Gastrocnemius medialis (tissue), 4 donors: ENCODE data around the gene ZNF761.
"Not testable (repeated sequence)": the region's sequence is repeated elsewhere in the genome, so short reads cannot be mapped to it uniquely, and the experiment has no call there.

ENCODE experiments used
- CTCF ChIP-seq, 5 experiments: fragments of 450-650 bp in 3 of 5; fragments of 200-600 bp in 2 of 5; sonication (generic) in 2 of 5; IDR thresholded peaks in 4 of 5; conservative IDR thresholded peaks in 1 of 5; 1 replicate in 4 of 5; 2 replicates in 1 of 5; pipeline ENCODE4 v1.5.1; 2016 to 2019; ENCODE audit warnings: antibody characterized with exemption in 5 of 5, mild to moderate bottlenecking in 3 of 5, moderate library complexity in 3 of 5
- POLR2A ChIP-seq, 2 donors: fragments of 450-650 bp; IDR thresholded peaks; one replicate each; pipeline ENCODE4 v1.6.1; 2017; ENCODE audit warnings: antibody characterized with exemption in 2 of 2, mild to moderate bottlenecking in 2 of 2, moderate library complexity in 2 of 2

GRCh38 chr19:53443809-53444208 is 12.0 kb downstream of the ZNF761 start:
- TF ChIP-seq CTCF (IDR thresholded peaks at IDR 0.05 in 4 of 5, conservative IDR thresholded peaks at IDR 0.05 in 1 of 5); POLR2A (IDR thresholded peaks at IDR 0.05): not testable (repeated sequence)
